SK-N-MC (cell line): ENCODE data around the gene SLC27A6.

Experiments
- DNase-seq: peaks from one replicate; pipeline ENCODE4 v3.0.0-alpha.2; 2011; ENCODE audit warnings: low read depth, low spot score
- H3K27ac ChIP-seq: fragments of 200-600 bp; sonication (generic); 2 replicates; pipeline ENCODE4 v1.5.1; 2016; ENCODE audit warnings: mixed run types
- H3K36me3 ChIP-seq: fragments of 200-600 bp; sonication (generic); 2 replicates; pipeline ENCODE4 v1.6.1; 2017; ENCODE audit warnings: antibody characterized with exemption, low read length, mixed read lengths; ENCODE audit not compliant: insufficient read depth
- H3K4me3 ChIP-seq: fragments of 200-600 bp; sonication (generic); 2 replicates; pipeline ENCODE4 v1.5.1; 2016
- H3K9ac ChIP-seq: fragments of 200-600 bp; sonication (generic); 2 replicates; pipeline ENCODE4 v1.8.0; 2017; ENCODE audit warnings: mixed run types, mixed read lengths; ENCODE audit not compliant: insufficient read length
- H3K9me3 ChIP-seq: fragments of 200-600 bp; sonication (generic); 2 replicates; pipeline ENCODE4 v1.6.1; 2017; ENCODE audit warnings: low read depth, mild to moderate bottlenecking, antibody characterized with exemption, low read length, moderate library complexity, mixed read lengths
- EZH2 ChIP-seq: fragments of 200-600 bp; sonication (generic); IDR thresholded peaks from one replicate; pipeline ENCODE4 v1.6.1; 2017; ENCODE audit warnings: antibody characterized with exemption
- FOXP2 ChIP-seq: optimal IDR thresholded peaks from 2 replicates; pipeline ENCODE3; 2011; ENCODE audit warnings: mild to moderate bottlenecking, moderate library complexity; ENCODE audit not compliant: insufficient read depth; ENCODE audit errors: extremely low read length, control extremely low read depth
- POLR2AphosphoS5 ChIP-seq: IDR thresholded peaks from 2 replicates; pipeline ENCODE4 v1.6.1; 2012; ENCODE audit warnings: mild to moderate bottlenecking, low read depth, low read length, borderline replicate concordance

Gene SLC27A6

DNA sequence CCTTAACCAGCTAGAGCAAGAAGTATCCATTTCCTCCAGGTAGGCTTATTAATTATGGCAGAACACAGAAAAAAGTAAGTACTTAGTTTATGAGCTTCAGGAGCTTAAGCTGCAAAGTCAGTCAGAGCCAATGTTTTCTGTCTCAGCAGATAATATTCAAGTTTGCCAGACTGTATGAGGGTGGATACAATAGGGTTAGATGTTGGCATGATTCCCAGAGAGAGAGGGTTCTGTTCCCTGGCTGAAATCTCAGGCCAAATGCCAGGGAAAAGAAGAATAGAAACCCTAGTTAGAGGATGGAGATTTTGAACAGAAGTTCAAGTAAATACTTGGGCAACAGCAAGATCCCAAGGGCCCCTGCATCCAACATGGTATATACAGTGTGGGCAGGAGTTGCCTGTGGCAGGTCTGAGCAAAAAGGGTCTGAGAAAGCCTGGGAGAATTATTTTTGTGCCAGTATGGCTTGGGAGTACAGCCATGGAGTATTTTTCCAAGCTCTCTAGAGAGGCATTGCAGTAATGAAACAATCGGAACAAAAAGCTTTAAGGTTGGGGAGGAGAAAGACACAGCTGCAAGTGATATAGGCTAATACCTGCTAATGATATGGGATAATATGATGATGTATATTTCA lies 98.3 kb downstream of the SLC27A6 start:
- no peak for DNase-seq
- H3K36me3 ChIP-seq, result no peaks in the 10 kb centered on the region
- TF ChIP-seq POLR2AphosphoS5, result no peak
- TF ChIP-seq EZH2, result no peak
- TF ChIP-seq FOXP2, result no peak
- H3K4me3 ChIP-seq, result no peak overlapping the region
- H3K9me3 ChIP-seq, result no peaks in the 10 kb centered on the region
- H3K9ac ChIP-seq, result no peak overlapping the region
- H3K27ac ChIP-seq, result no peak overlapping the region

DNA sequence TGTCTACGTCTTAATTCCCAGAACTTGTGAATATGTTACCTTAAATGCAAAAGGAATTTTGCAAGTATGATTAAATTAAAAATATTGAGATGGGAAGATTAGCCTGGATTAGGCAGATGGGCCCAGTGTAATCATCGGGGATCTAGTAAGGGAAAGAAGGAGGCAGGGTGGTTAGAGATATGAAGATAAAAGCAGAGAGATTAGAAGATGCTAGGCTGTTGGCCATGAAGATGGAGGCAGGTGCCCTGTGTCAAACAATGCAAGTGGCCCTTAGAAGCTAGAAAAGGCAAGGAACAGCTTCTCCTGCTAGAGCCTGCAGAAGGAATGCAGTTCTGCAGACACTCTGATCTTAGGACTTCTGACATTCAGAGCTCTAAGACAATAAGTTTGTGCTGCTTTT lies 100.4 kb downstream of the SLC27A6 start:
- DNase-seq, result no peak
- H3K9me3 ChIP-seq, result no peaks in the 10 kb centered on the region
- TF ChIP-seq POLR2AphosphoS5, result no peak
- TF ChIP-seq EZH2, result no peak
- no peak for TF ChIP-seq FOXP2
- H3K9ac ChIP-seq, result no peak overlapping the region
- no peak overlapping the region for H3K27ac ChIP-seq
- no peaks in the 10 kb centered on the region for H3K36me3 ChIP-seq
- H3K4me3 ChIP-seq, result no peak overlapping the region

DNA sequence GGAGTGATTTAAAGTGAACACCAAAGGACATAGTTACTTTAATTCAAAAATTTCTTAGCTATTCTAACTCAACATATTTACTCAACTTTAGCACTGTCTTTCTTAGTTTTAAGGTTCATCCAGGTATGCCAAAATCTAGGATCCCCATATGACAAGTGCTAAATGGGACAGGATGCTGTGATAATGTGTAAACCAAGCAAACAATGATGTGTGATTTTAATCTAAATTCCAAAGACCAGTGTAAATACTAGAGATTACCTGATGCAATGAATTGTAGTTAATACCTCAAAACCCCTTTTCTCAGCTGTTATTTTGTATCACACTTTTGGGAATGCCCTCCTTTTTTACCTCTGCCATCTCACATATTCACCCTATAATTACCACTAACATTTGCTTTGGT lies 102.5 kb downstream of the SLC27A6 start:
- H3K36me3 ChIP-seq, result no peaks in the 10 kb centered on the region
- no peaks in the 10 kb centered on the region for H3K9me3 ChIP-seq
- H3K9ac ChIP-seq, result no peak overlapping the region
- no peak overlapping the region for H3K27ac ChIP-seq
- H3K4me3 ChIP-seq, result no peak overlapping the region
- DNase-seq, result no peak
- TF ChIP-seq EZH2 (no peak), FOXP2 (no peak), POLR2AphosphoS5 (no peak)

DNA sequence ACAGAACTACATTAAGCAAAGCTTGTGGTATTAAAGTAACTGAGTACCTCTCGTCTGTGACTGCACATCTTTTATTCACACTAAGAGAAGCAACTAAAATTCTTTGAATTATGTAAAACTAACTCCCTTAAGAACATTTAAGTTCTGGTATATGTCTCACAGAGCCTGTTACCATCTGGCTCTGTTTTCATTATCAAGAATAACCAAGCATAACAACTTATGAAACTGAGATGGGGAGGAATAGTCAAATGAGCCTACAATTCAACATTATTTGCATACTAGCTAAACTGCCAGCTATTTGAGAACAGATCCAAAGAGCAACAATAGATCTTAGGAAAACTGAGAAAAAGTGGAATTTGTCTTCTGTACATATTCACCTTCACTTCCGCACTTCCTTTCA lies 104.0 kb downstream of the SLC27A6 start:
- no peak overlapping the region for H3K9ac ChIP-seq
- no peak overlapping the region for H3K27ac ChIP-seq
- no peaks in the 10 kb centered on the region for H3K36me3 ChIP-seq
- DNase-seq, result no peak
- H3K4me3 ChIP-seq, result no peak overlapping the region
- TF ChIP-seq POLR2AphosphoS5, result no peak
- no peak for TF ChIP-seq FOXP2
- no peak for TF ChIP-seq EZH2
- H3K9me3 ChIP-seq, result no peaks in the 10 kb centered on the region

DNA sequence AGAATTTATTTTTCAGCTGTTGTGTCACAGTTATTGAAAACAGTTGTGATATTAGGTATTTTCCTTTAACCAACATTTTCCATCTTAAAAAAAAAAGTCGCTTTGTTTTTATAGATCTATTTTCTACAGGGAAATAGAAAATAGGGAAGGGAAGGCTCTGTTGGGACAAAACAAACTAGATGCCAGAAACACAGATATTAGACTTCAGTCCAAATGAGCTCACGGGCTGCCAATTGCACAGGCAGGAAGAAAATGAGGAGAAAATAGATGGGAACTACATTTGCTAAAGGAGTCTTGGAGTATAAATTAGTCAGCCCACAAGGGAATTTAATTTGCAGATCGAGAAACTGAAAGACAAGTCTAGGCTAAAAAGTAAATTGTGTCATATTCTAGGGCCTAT lies 107.8 kb downstream of the SLC27A6 start:
- Histone ChIP-seq H3K9me3 (no peaks in the 10 kb centered on the region), H3K9ac (no peak overlapping the region), H3K4me3 (no peak overlapping the region), H3K36me3 (no peaks in the 10 kb centered on the region), H3K27ac (no peak overlapping the region)
- DNase-seq, result no peak
- no peak for TF ChIP-seq EZH2
- no peak for TF ChIP-seq FOXP2
- no peak for TF ChIP-seq POLR2AphosphoS5

DNA sequence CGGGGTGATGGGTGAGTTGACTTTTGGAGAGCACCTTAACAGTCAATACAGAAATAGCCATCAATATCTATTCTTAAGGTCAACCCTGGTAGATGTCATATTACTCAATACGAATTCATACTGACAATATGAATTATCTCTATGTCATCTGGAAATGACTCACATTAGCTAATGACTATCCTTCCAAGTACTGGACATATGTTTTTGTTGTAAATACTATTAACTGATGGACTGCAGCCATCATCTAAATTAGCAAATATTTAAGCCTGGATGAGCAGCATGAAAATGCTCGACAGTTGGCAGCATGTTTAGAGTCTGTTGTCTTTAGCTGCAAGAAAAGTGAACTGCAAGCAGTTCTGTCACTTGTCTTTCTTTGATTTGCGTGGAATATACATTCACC lies 109.6 kb downstream of the SLC27A6 start:
- no peak overlapping the region for H3K27ac ChIP-seq
- H3K4me3 ChIP-seq, result no peak overlapping the region
- H3K9ac ChIP-seq, result no peak overlapping the region
- no peak for DNase-seq
- H3K9me3 ChIP-seq, result no peaks in the 10 kb centered on the region
- no peak for TF ChIP-seq FOXP2
- no peak for TF ChIP-seq EZH2
- TF ChIP-seq POLR2AphosphoS5, result no peak
- no peaks in the 10 kb centered on the region for H3K36me3 ChIP-seq

DNA sequence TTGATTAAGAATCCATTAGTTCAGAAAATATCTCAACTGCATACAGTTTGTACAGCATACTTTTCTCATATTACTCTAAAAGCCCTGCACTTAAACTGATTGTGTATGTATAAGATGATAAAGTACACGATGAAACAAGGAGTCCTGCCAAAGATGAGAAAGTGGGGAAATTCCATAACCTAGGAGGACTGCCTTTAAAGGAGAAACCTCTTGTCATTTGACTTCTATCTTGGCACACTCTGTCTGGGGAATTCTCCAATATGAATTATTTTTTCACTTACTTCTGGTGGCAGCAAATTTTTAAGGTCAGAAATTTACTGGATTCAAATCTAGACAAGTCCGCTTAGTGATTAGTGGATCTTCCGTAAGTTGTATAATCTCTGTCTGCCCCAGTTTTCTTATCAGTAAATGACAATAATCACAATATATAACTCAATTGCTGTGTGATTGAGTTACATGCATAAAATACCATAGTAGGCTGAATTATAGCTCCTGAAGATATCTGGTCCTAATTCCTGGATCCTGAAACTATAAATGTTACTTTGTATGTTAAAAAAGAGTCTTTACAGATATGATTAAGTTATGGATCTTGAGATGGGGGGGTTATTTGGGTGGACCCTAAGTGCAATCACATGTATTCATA lies 112.3 kb downstream of the SLC27A6 start:
- Histone ChIP-seq H3K9me3 (no peaks in the 10 kb centered on the region), H3K36me3 (no peaks in the 10 kb centered on the region), H3K27ac (no peak overlapping the region), H3K9ac (no peak overlapping the region), H3K4me3 (no peak overlapping the region)
- TF ChIP-seq POLR2AphosphoS5, result no peak
- TF ChIP-seq EZH2, result no peak
- TF ChIP-seq FOXP2, result no peak
- DNase-seq, result no peak

DNA sequence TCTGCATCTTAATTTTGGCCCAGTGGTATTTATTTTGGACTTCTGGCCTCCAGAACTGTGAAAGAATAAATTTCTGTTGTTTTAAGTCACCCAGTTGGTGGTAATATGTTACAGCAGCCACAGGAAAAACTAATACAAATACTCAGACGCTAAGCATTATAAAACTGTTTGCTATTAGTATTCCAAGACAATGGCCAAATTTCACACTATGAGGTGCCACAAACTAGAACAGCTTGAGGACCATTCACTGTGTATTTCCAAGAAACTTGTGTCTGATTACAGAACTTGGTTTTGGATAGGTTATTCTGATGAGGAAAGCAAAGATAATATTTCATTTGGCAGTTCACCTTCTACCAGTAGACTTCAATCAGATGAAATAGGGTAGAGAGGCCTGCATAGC lies 113.0 kb downstream of the SLC27A6 start:
- DNase-seq, result no peak
- no peak for TF ChIP-seq EZH2
- TF ChIP-seq POLR2AphosphoS5, result no peak
- no peak for TF ChIP-seq FOXP2
- H3K36me3 ChIP-seq, result no peaks in the 10 kb centered on the region
- no peaks in the 10 kb centered on the region for H3K9me3 ChIP-seq
- no peak overlapping the region for H3K9ac ChIP-seq
- H3K4me3 ChIP-seq, result no peak overlapping the region
- H3K27ac ChIP-seq, result no peak overlapping the region
